GM20000 (cell line): ENCODE data around the gene MRPS23.

ENCODE experiments used
- DNase-seq: peaks from one replicate; pipeline ENCODE4 v3.0.0; 2012; ENCODE audit warnings: low spot score
- TF ChIP-seq, protein P1 (sequence below): IDR thresholded peaks from 2 replicates; pipeline ENCODE4 v1.5.1; 2012; ENCODE audit warnings: mild to moderate bottlenecking, control low read depth; ENCODE audit errors: extremely low read depth, missing control alignments

The MRPS23 gene

GRCh38 chr17:57860414-57860999 is 10.7 kb upstream of the MRPS23 start:
- TF ChIP-seq, protein P1, sequence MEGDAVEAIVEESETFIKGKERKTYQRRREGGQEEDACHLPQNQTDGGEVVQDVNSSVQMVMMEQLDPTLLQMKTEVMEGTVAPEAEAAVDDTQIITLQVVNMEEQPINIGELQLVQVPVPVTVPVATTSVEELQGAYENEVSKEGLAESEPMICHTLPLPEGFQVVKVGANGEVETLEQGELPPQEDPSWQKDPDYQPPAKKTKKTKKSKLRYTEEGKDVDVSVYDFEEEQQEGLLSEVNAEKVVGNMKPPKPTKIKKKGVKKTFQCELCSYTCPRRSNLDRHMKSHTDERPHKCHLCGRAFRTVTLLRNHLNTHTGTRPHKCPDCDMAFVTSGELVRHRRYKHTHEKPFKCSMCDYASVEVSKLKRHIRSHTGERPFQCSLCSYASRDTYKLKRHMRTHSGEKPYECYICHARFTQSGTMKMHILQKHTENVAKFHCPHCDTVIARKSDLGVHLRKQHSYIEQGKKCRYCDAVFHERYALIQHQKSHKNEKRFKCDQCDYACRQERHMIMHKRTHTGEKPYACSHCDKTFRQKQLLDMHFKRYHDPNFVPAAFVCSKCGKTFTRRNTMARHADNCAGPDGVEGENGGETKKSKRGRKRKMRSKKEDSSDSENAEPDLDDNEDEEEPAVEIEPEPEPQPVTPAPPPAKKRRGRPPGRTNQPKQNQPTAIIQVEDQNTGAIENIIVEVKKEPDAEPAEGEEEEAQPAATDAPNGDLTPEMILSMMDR: no peak
- DNase-seq: no peak

GRCh38 chr17:57859601-57860413 is 10.0 kb upstream of the MRPS23 start:
- DNase-seq: no peak
- TF ChIP-seq, protein P1: no peak

DNA sequence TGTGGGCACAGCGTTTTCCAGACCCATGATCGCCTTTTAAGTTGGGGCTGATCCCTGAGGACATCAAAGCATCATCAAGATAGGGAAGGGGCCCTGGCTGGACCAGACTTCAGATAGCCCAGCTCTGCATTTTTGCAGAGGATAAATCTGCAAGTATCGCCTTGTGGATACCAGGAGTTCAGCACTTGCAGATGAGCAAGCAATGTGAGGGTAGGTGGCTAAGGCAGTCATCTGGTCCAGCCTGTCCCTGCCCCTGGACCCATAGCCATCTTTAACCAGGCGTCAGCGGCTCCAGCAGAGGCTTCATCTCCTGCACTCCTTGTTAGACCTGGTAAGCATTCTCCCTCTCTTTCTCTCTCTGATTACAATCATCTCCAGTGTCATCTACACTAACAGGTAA is 9.0 kb upstream of the MRPS23 start:
- DNase-seq: no peak
- TF ChIP-seq, protein P1: no peak

DNA sequence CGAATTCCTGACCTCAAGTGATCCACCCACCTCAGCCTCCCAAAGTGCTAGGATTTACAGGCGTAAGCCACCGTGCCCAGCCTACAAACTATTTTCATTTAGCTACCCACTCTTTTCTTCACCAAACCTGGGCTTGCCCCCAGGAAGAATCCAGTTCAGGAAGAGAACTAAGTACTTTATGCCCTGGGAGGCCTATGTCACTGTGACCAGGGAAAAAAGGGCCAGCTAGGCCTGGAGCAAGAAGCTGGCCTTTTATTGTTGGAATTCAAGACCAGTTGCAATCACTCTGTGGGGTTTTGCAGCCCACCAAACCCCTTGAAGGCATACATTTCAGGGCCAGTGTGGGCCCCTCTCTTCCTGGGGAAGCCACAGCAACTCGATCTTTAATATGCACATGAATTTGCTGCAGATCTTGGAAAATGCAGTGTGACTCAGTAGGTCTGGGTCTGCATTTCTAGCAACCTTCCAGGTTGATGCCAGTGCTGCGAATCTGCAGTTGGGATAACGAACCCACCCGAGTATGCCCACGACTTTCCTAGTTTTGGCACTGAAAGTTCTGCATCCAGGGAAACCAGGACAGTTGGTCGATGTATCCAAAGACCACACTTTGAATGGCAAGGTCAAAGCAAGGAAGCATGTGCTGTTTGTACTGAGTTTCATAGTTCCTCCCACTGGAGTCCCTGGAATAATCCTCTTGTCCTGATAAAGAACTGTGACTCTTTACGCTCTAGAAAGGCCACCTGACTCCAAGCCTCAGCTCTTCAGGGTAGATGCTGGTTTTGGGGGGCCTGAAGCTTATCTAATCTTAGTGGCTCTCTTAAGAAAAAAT is 7.2 kb upstream of the MRPS23 start:
- no peak for DNase-seq
- TF ChIP-seq, protein P1: no peak

GRCh38 chr17:57855391-57856035 is 5.7 kb upstream of the MRPS23 start:
- TF ChIP-seq, protein P1: no peak
- DNase-seq: no peak

DNA sequence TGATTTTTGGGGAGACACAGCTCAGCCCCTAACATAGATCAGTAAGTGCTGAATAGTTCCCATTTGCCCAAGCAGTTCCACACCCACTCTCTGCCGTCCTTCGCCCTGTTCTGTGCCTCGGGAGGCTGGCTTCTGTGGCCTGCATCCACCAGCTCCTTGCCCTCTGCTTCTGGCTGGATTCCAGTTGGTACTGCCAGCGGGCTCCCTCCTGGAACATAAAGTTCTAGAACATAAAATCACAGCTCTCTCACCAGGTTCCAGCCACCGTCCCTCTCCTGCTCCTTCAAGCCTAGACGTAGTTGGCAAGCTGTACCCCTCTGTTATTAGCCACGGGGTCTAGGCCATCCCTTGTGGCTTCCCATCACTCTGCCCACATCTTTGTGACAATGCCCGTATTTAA is 3.9 kb upstream of the MRPS23 start:
- no peak for DNase-seq
- TF ChIP-seq, protein P1: no peak
